GM12864 (cell line): ENCODE results near the gene MPDZ.

Source experiments
- DNase-seq: peaks from one replicate; pipeline ENCODE4 v3.0.0-alpha.2; 2011; ENCODE audit warnings: low read depth
- H3K4me3 ChIP-seq: 2 replicates; pipeline ENCODE4 v1.5.1; 2011; ENCODE audit warnings: mild to moderate bottlenecking, low read depth, low read length, control low read depth
- CTCF ChIP-seq: IDR thresholded peaks from 2 replicates; pipeline ENCODE4 v1.5.1; 2011; ENCODE audit warnings: low read depth, mild to moderate bottlenecking, moderate library complexity, low read length, control low read depth, inconsistent platforms; ENCODE audit errors: missing control alignments

Gene MPDZ

GRCh38 chr9:13113751-13114150 lies 165.7 kb downstream of the MPDZ start:
- H3K4me3 ChIP-seq = no peak overlapping the region
- no peak for DNase-seq
- TF ChIP-seq CTCF = no peak

GRCh38 chr9:13113216-13113615 lies 166.3 kb downstream of the MPDZ start:
- no peak for DNase-seq
- no peak for TF ChIP-seq CTCF
- H3K4me3 ChIP-seq = no peak overlapping the region

GRCh38 chr9:13111778-13112177 lies 167.7 kb downstream of the MPDZ start:
- TF ChIP-seq CTCF = no peak
- no peak overlapping the region for H3K4me3 ChIP-seq
- DNase-seq = no peak

- no peak for DNase-seq
- H3K4me3 ChIP-seq = no peak overlapping the region
- no peak for TF ChIP-seq CTCF
Measured at GRCh38 chr9:13110766-13111417, 168.6 kb downstream of the MPDZ start.

GRCh38 chr9:13109781-13110180 lies 169.7 kb downstream of the MPDZ start:
- DNase-seq = no peak
- no peak for TF ChIP-seq CTCF
- no peak overlapping the region for H3K4me3 ChIP-seq

GRCh38 chr9:13107008-13107407 lies 172.5 kb downstream of the MPDZ start:
- H3K4me3 ChIP-seq = no peak overlapping the region
- TF ChIP-seq CTCF = no peak
- no peak for DNase-seq

- TF ChIP-seq CTCF = no peak
- no peak overlapping the region for H3K4me3 ChIP-seq
- DNase-seq = no peak
Measured at GRCh38 chr9:13100914-13101572, 178.4 kb downstream of the MPDZ start.
